ENCODE measurements around the gene KCNH2. TPM values are rescaled to one million over a fixed set of nuclear protein-coding genes. Genes with fewer than 3 reads are reported as not detected.

The KCNH2 gene
- total RNA-seq, 4 donors from 2014 or later = 2.4 to 8.5 (median 3.4) TPM

- no peak for TF ChIP-seq POLR2A (IDR thresholded peaks at IDR 0.05)
- TF ChIP-seq CTCF (IDR thresholded peaks at IDR 0.05) = no peak
- no peak overlapping the region for H3K4me3 ChIP-seq
- H3K27me3 ChIP-seq = no peaks in the 10 kb centered on the region
- H3K4me1 ChIP-seq = peaks cover 0 to 30% (median 3%) of the 10 kb centered on the region in 4 donors
- no peaks in the 10 kb centered on the region for H3K36me3 ChIP-seq
- no peaks in the 10 kb centered on the region for H3K9me3 ChIP-seq
- peak in 1 of 3 donors; percentile 47 for DNase-seq
- H3K27ac ChIP-seq = no peak overlapping the region
Observed at GRCh38 chr7:151010037-151010306, 31.9 kb upstream of the KCNH2 start.

- no peaks in the 10 kb centered on the region for H3K27me3 ChIP-seq
- H3K9me3 ChIP-seq = no peaks in the 10 kb centered on the region
- H3K4me3 ChIP-seq = no peak overlapping the region
- H3K36me3 ChIP-seq = no peaks in the 10 kb centered on the region
- DNase-seq = no peak
- peak overlapping the region in 1 of 4 donors; percentile 66 for H3K27ac ChIP-seq
- peaks cover 0 to 30% (median 3%) of the 10 kb centered on the region in 4 donors for H3K4me1 ChIP-seq
- TF ChIP-seq POLR2A (IDR thresholded peaks at IDR 0.05) (no peak), CTCF (IDR thresholded peaks at IDR 0.05) (no peak)
Observed at GRCh38 chr7:151009327-151010036, 31.4 kb upstream of the KCNH2 start.

- H3K4me1 ChIP-seq = peaks cover 0 to 23% (median 3%) of the 10 kb centered on the region in 4 donors
- no peaks in the 10 kb centered on the region for H3K36me3 ChIP-seq
- H3K9me3 ChIP-seq = no peaks in the 10 kb centered on the region
- H3K4me3 ChIP-seq = peak overlapping the region; percentile 17 to 39 (median 30)
- H3K27me3 ChIP-seq = no peaks in the 10 kb centered on the region
- TF ChIP-seq POLR2A (IDR thresholded peaks at IDR 0.05) = no peak
- TF ChIP-seq CTCF (IDR thresholded peaks at IDR 0.05) = peak; percentile 57 to 82 (median 72)
- H3K27ac ChIP-seq = peak overlapping the region in 3 of 4 donors; percentile 39 to 66 (median 49)
- DNase-seq = peak; percentile 70 to 85 (median 82)
Observed at GRCh38 chr7:151008511-151009323, 30.6 kb upstream of the KCNH2 start.

DNA sequence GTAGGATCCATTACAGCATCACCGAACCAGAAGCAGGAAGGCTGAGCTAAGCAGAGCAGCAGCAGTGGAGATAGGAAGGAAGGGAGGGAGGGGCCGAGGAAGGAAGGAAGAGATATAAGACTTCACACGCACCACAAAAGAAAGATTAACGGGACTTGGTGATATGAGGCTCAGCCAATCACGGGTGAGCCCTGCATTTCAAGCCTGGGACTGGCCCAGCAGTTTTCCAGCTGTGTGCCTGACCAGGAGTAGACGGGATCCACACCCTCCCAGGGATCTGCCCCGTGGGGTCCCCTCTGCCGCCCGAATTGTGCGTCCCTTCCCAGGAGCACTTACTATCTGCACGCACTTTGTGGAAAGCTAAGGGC lies 30.0 kb upstream of the KCNH2 start:
- Histone ChIP-seq H3K4me1 (peaks cover 0 to 17% (median 0%) of the 10 kb centered on the region in 4 donors), H3K27me3 (no peaks in the 10 kb centered on the region), H3K27ac (peak overlapping the region in 3 of 4 donors; percentile 39 to 66 (median 49)), H3K36me3 (no peaks in the 10 kb centered on the region), H3K9me3 (no peaks in the 10 kb centered on the region), H3K4me3 (peak overlapping the region; percentile 17 to 39 (median 30))
- TF ChIP-seq POLR2A (IDR thresholded peaks at IDR 0.05) (no peak), CTCF (IDR thresholded peaks at IDR 0.05) (no peak)
- DNase-seq = peak in 1 of 3 donors; percentile 38

DNA sequence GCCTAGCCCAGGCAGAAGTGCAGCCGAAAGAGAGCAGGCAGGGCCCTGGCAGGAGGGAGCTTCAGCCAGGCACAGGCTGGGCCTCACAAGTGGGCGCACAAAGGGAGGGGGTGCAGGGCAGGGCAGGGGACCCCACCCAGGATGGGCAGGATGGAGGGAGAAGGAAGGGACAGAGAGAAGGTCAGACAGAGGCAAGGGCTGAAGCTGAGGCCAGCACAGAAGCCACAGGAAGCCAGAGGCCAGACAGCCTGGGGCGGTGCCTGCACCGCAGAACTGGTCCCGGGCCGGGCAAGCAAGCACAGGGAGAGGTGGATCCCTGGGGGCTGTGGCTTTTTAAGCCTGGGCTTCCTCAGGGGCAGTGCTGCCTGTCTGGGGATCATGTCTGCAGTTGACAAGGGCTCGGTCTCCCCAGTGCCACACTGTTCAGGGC lies 29.4 kb upstream of the KCNH2 start:
- no peak overlapping the region for H3K4me3 ChIP-seq
- no peaks in the 10 kb centered on the region for H3K9me3 ChIP-seq
- H3K36me3 ChIP-seq = no peaks in the 10 kb centered on the region
- H3K27ac ChIP-seq = peak overlapping the region in 3 of 4 donors; percentile 5 to 66 (median 49)
- H3K4me1 ChIP-seq = peaks cover 0 to 11% (median 0%) of the 10 kb centered on the region in 4 donors
- H3K27me3 ChIP-seq = no peaks in the 10 kb centered on the region
- no peak for DNase-seq
- TF ChIP-seq CTCF (IDR thresholded peaks at IDR 0.05) (no peak), POLR2A (IDR thresholded peaks at IDR 0.05) (no peak)
